Heart right ventricle (tissue), 16 donors: ENCODE data around the gene POLN. TPM values are rescaled to one million over a fixed set of nuclear protein-coding genes. Genes with fewer than 3 reads are reported as not detected.

ENCODE experiments used
- ATAC-seq, 8 donors: fragments of 200-7000 bp; cut with Tn5 transposase; one replicate each; pipeline ENCODE4 v1.9.1; 2020; ENCODE audit warnings: mild to moderate bottlenecking in 8 of 8, moderate library complexity in 8 of 8, moderate number of reproducible peaks in 1 of 8
- DNase-seq, 2 donors: peaks; one replicate each; pipeline ENCODE4 v3.0.0-alpha.2; 2020
- H3K27ac ChIP-seq, 10 donors: fragments of 200-600 bp; sonication (generic) in 2 of 10; one replicate each; pipeline versions ENCODE4 v1.5.0 to v1.8.0; 2020 to 2022; ENCODE audit warnings: mild to moderate bottlenecking in 3 of 10
- H3K27me3 ChIP-seq, 7 donors: fragments of 200-600 bp; one replicate each; pipeline ENCODE4 v1.8.0; 2021 to 2022; ENCODE audit warnings: mild to moderate bottlenecking in 2 of 7
- H3K36me3 ChIP-seq, 9 donors: fragments of 200-600 bp; sonication (generic) in 1 of 9; one replicate each; pipeline versions ENCODE4 v1.5.0 to v1.8.0; 2020 to 2022; ENCODE audit warnings: mild to moderate bottlenecking in 2 of 9
- H3K4me1 ChIP-seq, 9 donors: fragments of 200-600 bp; sonication (generic) in 1 of 9; one replicate each; pipeline versions ENCODE4 v1.5.0 to v1.8.0; 2020 to 2022; ENCODE audit warnings: mild to moderate bottlenecking in 4 of 9
- H3K4me3 ChIP-seq, 10 donors: fragments of 200-600 bp; sonication (generic) in 2 of 10; one replicate each; pipeline versions ENCODE4 v1.5.0 to v1.8.0; 2020 to 2022; ENCODE audit warnings: mild to moderate bottlenecking in 7 of 10, moderate library complexity in 2 of 10
- H3K9me3 ChIP-seq, 11 donors: fragments of 200-600 bp in 10 of 11; sonication (generic) in 2 of 11; one replicate each; pipeline versions ENCODE4 v1.5.0 to v1.8.0; 2013 to 2022; ENCODE audit warnings: mild to moderate bottlenecking in 2 of 11, control low read depth in 1 of 11, moderate library complexity in 1 of 11
- WGBS, 2 donors: extraction: QIAGEN DNeasy Blood & Tissue Kit; methylation state at CpG; one replicate each; pipeline ENCODE4 v1.1.7; 2013; ENCODE audit warnings: inconsistent platforms in 1 of 2; 5-methylcytosine and 5-hydroxymethylcytosine counted together
- intact Hi-C, 10 donors: fragments of 100-400 bp; cut with DNase I; formaldehyde crosslinking; loops; one replicate each; pipeline versions ENCODE4 v1.11.1 to v1.14.2; 2022
- polyA plus RNA-seq, 2 donors: library from polyadenylated mRNA; stranded (reverse); fragments of 200-250 nt; gene quantifications; one replicate each; pipeline ENCODE4 v1.2.3, GENCODE V29; 2013
- total RNA-seq, 10 donors: library from RNA; stranded (reverse); fragmentation: NEBNext Ultra II Directional in 3 of 10; extraction: Animal tissue kit (Norgen Biotek cat#: 25700) in 3 of 10; gene quantifications; one replicate each; pipeline versions ENCODE4 v1.2.1 to v1.2.4, GENCODE V29; 2021 to 2023
- TF ChIP-seq, protein P1 (sequence below), 9 donors: fragments of 200-600 bp; sonication (generic) in 2 of 9; IDR thresholded peaks; one replicate each; pipeline versions ENCODE4 v1.5.0 to v1.8.0; 2021 to 2022; ENCODE audit warnings: antibody characterized with exemption in 9 of 9, mild to moderate bottlenecking in 5 of 9, moderate library complexity in 1 of 9
- donor health status: Arrhythmogenic right ventricular cardiomyopathy.
- donor health status: ischemic (EF 13 %, LVEDD 7.1; RV severe dilation, severe dysfunction).
- donor health status: healthy with polysubstance abuse.
- donor health status: DM: no; HTN: yes; CAD: no.
- donor health status: DM: no; HTN: no; CAD: no.
- donor health status: ischemic (EF 25% LVEDD 6.9; RV normal size, moderate dysfunction).
- donor health status: ischemic (EF 25% LVEDD 5.7; RV mildly dilated, moderate dysfunction).
- donor health status: healthy.
- donor health status: DM: yes; HTN: yes; CAD: no.
- donor health status: Ischemic cardiomyopathy.
- donor health status: ischemic (EF 35%, LVEDD 5.7; RV mildly dilated, moderate dysfunction).
- donor health status: nonischemic (EF 11% LVEDD 7.7; RV severe dilation, severe dysfunction).
- donor health status: DM: yes; HTN: yes; CAD: no.
- donor health status: PGD.
- donor health status: ischemic (EF 29% LVEDD 5.4; RV normal size, mild dysfunction).
- donor health status: nonischemic (EF 23%, LVEDD 6.1; RV moderate dilation, normal function).

Gene POLN
- total and polyA plus RNA-seq, 12 donors = 0.97 to 3.1 (median 2.1) TPM

- Histone ChIP-seq H3K36me3 (no peaks in the 10 kb centered on the region), H3K4me1 (peaks cover 0 to 11% (median 0%) of the 10 kb centered on the region in 9 donors), H3K4me3 (no peak overlapping the region), H3K27ac (no peak overlapping the region), H3K27me3 (no peaks in the 10 kb centered on the region), H3K9me3 (no peaks in the 10 kb centered on the region)
- 89 to 94% methylated on average over 3 of the region's 3 CpGs for WGBS, 2 donors
- intact Hi-C loops = no loop called here
- TF ChIP-seq, protein P1, sequence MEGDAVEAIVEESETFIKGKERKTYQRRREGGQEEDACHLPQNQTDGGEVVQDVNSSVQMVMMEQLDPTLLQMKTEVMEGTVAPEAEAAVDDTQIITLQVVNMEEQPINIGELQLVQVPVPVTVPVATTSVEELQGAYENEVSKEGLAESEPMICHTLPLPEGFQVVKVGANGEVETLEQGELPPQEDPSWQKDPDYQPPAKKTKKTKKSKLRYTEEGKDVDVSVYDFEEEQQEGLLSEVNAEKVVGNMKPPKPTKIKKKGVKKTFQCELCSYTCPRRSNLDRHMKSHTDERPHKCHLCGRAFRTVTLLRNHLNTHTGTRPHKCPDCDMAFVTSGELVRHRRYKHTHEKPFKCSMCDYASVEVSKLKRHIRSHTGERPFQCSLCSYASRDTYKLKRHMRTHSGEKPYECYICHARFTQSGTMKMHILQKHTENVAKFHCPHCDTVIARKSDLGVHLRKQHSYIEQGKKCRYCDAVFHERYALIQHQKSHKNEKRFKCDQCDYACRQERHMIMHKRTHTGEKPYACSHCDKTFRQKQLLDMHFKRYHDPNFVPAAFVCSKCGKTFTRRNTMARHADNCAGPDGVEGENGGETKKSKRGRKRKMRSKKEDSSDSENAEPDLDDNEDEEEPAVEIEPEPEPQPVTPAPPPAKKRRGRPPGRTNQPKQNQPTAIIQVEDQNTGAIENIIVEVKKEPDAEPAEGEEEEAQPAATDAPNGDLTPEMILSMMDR (IDR thresholded peaks at IDR 0.05) = no peak
- no peak for DNase-seq
- ATAC-seq = no peak
Observed at GRCh38 chr4:2283199-2283711, 41.3 kb upstream of the POLN start.

DNA sequence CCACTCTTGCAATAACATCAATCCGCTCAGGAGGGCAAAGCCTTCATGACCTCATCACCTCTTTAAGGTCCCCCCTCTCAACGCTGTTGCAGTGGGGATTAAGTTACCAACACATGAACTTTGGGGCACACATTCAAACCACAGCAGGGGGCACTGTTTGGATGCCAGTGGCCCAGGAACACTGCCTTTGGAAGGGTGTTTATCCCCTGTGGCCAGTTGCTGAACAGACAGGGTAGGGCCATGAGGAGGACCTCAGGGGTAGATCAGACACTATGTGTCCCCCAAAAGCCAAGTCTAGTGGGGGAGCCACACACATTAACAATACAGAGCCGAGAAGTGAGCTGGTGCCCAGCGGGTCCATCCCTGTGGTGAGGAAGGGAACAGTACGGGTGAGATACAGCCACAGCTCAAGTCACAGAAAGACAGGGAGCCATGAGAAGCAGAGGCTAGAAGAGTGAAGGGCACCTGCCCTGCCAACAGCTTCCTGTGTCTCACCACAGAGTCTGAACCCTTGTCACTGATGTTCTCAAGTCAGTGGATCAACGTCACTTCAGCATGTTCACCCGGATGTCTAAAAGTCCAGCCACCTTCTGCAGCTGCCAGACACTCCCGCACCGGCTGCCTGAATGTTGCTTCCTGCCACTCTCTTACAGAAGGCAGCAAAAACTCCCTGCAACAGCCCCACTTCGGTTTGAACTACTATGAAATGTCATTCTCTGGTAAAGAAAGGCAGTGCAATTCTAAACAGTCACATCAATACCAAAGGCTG lies 39.8 kb upstream of the POLN start:
- H3K36me3 ChIP-seq = no peaks in the 10 kb centered on the region
- no peaks in the 10 kb centered on the region for H3K9me3 ChIP-seq
- peaks cover 0 to 11% (median 0%) of the 10 kb centered on the region in 9 donors for H3K4me1 ChIP-seq
- TF ChIP-seq, protein P1 (IDR thresholded peaks at IDR 0.05) = peak in 2 of 9 donors; percentile 14 to 16
- DNase-seq (peak in 1 of 2 donors; percentile 4), ATAC-seq (peak in 3 of 8 donors; percentile 27 to 45 (median 33))
- intact Hi-C loops = no loop called here
- no peaks in the 10 kb centered on the region for H3K27me3 ChIP-seq
- peak overlapping the region in 1 of 10 donors; percentile 80 for H3K27ac ChIP-seq
- no peak overlapping the region for H3K4me3 ChIP-seq
- WGBS, 2 donors = 62 to 66% methylated on average over 10 of the region's 10 CpGs

- H3K27ac ChIP-seq = peak overlapping the region in 1 of 10 donors; percentile 80
- no peaks in the 10 kb centered on the region for H3K27me3 ChIP-seq
- TF ChIP-seq, protein P1 (IDR thresholded peaks at IDR 0.05) = peak in 1 of 9 donors; percentile 10
- H3K9me3 ChIP-seq = no peaks in the 10 kb centered on the region
- intact Hi-C loops = no loop called here
- ATAC-seq (no peak), DNase-seq (peak in 1 of 2 donors; percentile 2)
- 86 to 88% methylated on average over 13 of the region's 13 CpGs for WGBS, 2 donors
- H3K36me3 ChIP-seq = no peaks in the 10 kb centered on the region
- peaks cover 0 to 9% (median 0%) of the 10 kb centered on the region in 9 donors for H3K4me1 ChIP-seq
- no peak overlapping the region for H3K4me3 ChIP-seq
Observed at GRCh38 chr4:2280531-2281300, 38.8 kb upstream of the POLN start.

- no peak for ATAC-seq
- H3K4me1 ChIP-seq = no peaks in the 10 kb centered on the region
- no peak overlapping the region for H3K27ac ChIP-seq
- H3K27me3 ChIP-seq = no peaks in the 10 kb centered on the region
- intact Hi-C loops = loop anchor here in 1 of 10 donors (10.0 kb wide), 1 partner anchor 127 kb away; no protein-coding TSS in a partner anchor
- H3K36me3 ChIP-seq = no peaks in the 10 kb centered on the region
- DNase-seq = no peak
- 95 to 96% methylated on average over 9 of the region's 9 CpGs for WGBS, 2 donors
- TF ChIP-seq, protein P1 (IDR thresholded peaks at IDR 0.05) = no peak
- H3K4me3 ChIP-seq = no peak overlapping the region
- no peaks in the 10 kb centered on the region for H3K9me3 ChIP-seq
Observed at GRCh38 chr4:2277956-2278355, 36.0 kb upstream of the POLN start.
